HEK293T (cell line): ENCODE results near the gene ZNF488.

Source experiments
- ARNT ChIP-seq: fragments of 450-650 bp; IDR thresholded peaks from 2 replicates; pipeline ENCODE4 v1.6.1; 2017; ENCODE audit warnings: mild to moderate bottlenecking
- BHLHE40 ChIP-seq: fragments of 450-650 bp; IDR thresholded peaks from 2 replicates; pipeline ENCODE4 v1.6.1; 2016; ENCODE audit warnings: mild to moderate bottlenecking, moderate library complexity, borderline replicate concordance
- FOXA1 ChIP-seq: fragments of 450-650 bp; IDR thresholded peaks from 2 replicates; pipeline ENCODE4 v1.6.1; 2016; ENCODE audit warnings: mild to moderate bottlenecking
- FOXK2 ChIP-seq: fragments of 450-650 bp; IDR thresholded peaks from 2 replicates; pipeline ENCODE4 v1.6.1; 2016; ENCODE audit warnings: mild to moderate bottlenecking
- FOXM1 ChIP-seq: fragments of 450-650 bp; IDR thresholded peaks from 2 replicates; pipeline ENCODE4 v1.6.1; 2017; ENCODE audit warnings: mild to moderate bottlenecking, borderline replicate concordance
- HDGF ChIP-seq: fragments of 450-650 bp; IDR thresholded peaks from 2 replicates; pipeline ENCODE4 v1.6.1; 2017; ENCODE audit warnings: antibody characterized with exemption, borderline replicate concordance
- L3MBTL2 ChIP-seq: fragments of 450-650 bp; conservative IDR thresholded peaks from 2 replicates; pipeline ENCODE4 v1.6.1; 2016; ENCODE audit warnings: mild to moderate bottlenecking
- LEF1 ChIP-seq: fragments of 450-650 bp; IDR thresholded peaks from 2 replicates; pipeline ENCODE4 v1.6.1; 2017; ENCODE audit warnings: mild to moderate bottlenecking, borderline replicate concordance
- NFRKB ChIP-seq: fragments of 450-650 bp; IDR thresholded peaks from 2 replicates; pipeline ENCODE4 v1.6.1; 2016; ENCODE audit warnings: mild to moderate bottlenecking, moderate library complexity
- SP1 ChIP-seq: fragments of 450-650 bp; IDR thresholded peaks from 2 replicates; pipeline ENCODE4 v1.6.1; 2017
- SUZ12 ChIP-seq: fragments of 450-650 bp; IDR thresholded peaks from 2 replicates; pipeline ENCODE4 v1.6.1; 2016; ENCODE audit warnings: mild to moderate bottlenecking
- TARDBP ChIP-seq: fragments of 450-650 bp; IDR thresholded peaks from 2 replicates; pipeline ENCODE4 v1.6.1; 2016
- ZNF384 ChIP-seq: fragments of 450-650 bp; IDR thresholded peaks from 2 replicates; pipeline ENCODE4 v1.6.1; 2016

GRCh38 chr10:47348661-47349470, 35.2 kb downstream of the ZNF488 start:
- no peak for TF ChIP-seq HDGF
- TF ChIP-seq L3MBTL2, result no peak
- no peak for TF ChIP-seq FOXM1
- no peak for TF ChIP-seq NFRKB
- no peak for TF ChIP-seq SP1
- no peak for TF ChIP-seq FOXA1
- no peak for TF ChIP-seq SUZ12
- no peak for TF ChIP-seq ARNT
- no peak for TF ChIP-seq BHLHE40
- no peak for TF ChIP-seq LEF1
- TF ChIP-seq FOXK2, result no peak
- no peak for TF ChIP-seq ZNF384
- TF ChIP-seq TARDBP, result no peak
